Chondrocyte (in vitro differentiated cells): ENCODE results near the gene OR6K3. TPM values are rescaled to one million over a fixed set of nuclear protein-coding genes. Genes with fewer than 3 reads are reported as not detected.
"Not testable (repeated sequence)": the region's sequence is repeated elsewhere in the genome, so short reads cannot be mapped to it uniquely, and the experiment has no call there.

Experiments
- DNase-seq: peaks from one replicate; pipeline ENCODE4 v3.0.0; 2021; ENCODE audit warnings: mixed read lengths, low spot score
- H3K27ac Mint-ChIP-seq: one replicate; pipeline ENCODE4 v1.8.0; 2021; ENCODE audit warnings: mild to moderate bottlenecking, moderate library complexity, mixed read lengths; ENCODE audit not compliant: unreplicated experiment
- H3K27me3 Mint-ChIP-seq: 2 replicates; pipeline ENCODE4 v1.8.0; 2021; ENCODE audit warnings: low read depth, mixed read lengths
- H3K36me3 Mint-ChIP-seq: 2 replicates; pipeline ENCODE4 v1.8.0; 2021; ENCODE audit warnings: low read depth, mixed read lengths
- H3K4me1 Mint-ChIP-seq: 2 replicates; pipeline ENCODE4 v1.8.0; 2021; ENCODE audit warnings: low read depth, mild to moderate bottlenecking, mixed read lengths
- H3K4me3 Mint-ChIP-seq: one replicate; pipeline ENCODE4 v1.8.0; 2021; ENCODE audit warnings: mild to moderate bottlenecking, moderate library complexity, mixed read lengths; ENCODE audit not compliant: unreplicated experiment
- H3K9me3 Mint-ChIP-seq: 2 replicates; pipeline ENCODE4 v1.8.0; 2021; ENCODE audit warnings: low read depth, mixed read lengths
- total RNA-seq: library from RNA; stranded (reverse); gene quantifications from 3 replicates; pipeline ENCODE4 v1.2.1, GENCODE V29; 2021
- TF ChIP-seq, protein P1 (sequence below): fragments of 200-600 bp; sonication (generic); IDR thresholded peaks from 2 replicates; pipeline ENCODE4 v1.5.0; 2021; ENCODE audit warnings: antibody characterized with exemption, mild to moderate bottlenecking, moderate library complexity

The OR6K3 gene
- total RNA-seq, 1 donor from 2014 or later, result not detected

DNA sequence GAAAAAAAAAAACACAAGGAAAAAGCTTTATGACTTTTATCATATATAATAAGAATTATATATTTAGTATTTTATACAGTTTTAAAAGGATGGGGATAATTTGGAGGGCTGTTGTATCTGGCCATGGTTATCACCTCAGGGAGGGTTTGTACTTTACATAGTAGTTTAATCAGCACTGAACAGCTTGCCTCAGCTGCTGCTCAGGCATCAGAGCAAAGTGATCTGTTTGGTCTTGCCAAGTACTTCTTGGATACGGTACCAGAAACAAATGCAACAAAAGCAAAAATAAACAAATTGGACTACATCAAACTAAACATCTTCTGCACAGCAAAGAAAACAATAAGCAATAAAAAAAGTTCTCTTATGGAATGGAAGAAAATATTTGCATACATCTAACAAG is 31.4 kb downstream of the OR6K3 start:
- no peak for DNase-seq
- no peaks in the 10 kb centered on the region for H3K4me1 Mint-ChIP-seq
- peaks cover 3% of the 10 kb centered on the region for H3K27me3 Mint-ChIP-seq
- no peak overlapping the region for H3K27ac Mint-ChIP-seq
- H3K4me3 Mint-ChIP-seq, result no peak overlapping the region
- H3K9me3 Mint-ChIP-seq, result peaks cover 5% of the 10 kb centered on the region
- TF ChIP-seq, protein P1, sequence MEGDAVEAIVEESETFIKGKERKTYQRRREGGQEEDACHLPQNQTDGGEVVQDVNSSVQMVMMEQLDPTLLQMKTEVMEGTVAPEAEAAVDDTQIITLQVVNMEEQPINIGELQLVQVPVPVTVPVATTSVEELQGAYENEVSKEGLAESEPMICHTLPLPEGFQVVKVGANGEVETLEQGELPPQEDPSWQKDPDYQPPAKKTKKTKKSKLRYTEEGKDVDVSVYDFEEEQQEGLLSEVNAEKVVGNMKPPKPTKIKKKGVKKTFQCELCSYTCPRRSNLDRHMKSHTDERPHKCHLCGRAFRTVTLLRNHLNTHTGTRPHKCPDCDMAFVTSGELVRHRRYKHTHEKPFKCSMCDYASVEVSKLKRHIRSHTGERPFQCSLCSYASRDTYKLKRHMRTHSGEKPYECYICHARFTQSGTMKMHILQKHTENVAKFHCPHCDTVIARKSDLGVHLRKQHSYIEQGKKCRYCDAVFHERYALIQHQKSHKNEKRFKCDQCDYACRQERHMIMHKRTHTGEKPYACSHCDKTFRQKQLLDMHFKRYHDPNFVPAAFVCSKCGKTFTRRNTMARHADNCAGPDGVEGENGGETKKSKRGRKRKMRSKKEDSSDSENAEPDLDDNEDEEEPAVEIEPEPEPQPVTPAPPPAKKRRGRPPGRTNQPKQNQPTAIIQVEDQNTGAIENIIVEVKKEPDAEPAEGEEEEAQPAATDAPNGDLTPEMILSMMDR, result no peak
- H3K36me3 Mint-ChIP-seq, result no peaks in the 10 kb centered on the region

DNA sequence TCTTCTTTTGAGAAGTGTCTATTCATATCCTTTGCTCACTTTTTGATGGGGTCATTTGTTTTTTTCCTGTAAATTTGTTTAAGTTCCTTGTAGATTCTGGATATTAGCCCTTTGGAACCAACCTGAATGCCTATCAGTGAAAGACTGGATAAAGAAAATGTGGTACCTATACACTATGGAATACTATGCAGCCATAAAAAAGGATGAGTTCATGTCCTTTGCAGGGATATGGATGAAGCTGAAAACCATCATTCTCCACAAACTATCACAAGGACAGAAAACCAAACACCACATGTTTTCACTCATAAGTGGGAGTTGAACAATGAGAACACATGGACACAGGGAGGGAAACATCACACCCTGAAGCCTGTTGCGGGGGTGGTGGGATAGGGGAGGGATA is 32.2 kb downstream of the OR6K3 start:
- H3K4me3 Mint-ChIP-seq, H3K4me1 Mint-ChIP-seq, DNase-seq, H3K9me3 Mint-ChIP-seq, H3K36me3 Mint-ChIP-seq, H3K27me3 Mint-ChIP-seq, H3K27ac Mint-ChIP-seq: not testable (repeated sequence)

DNA sequence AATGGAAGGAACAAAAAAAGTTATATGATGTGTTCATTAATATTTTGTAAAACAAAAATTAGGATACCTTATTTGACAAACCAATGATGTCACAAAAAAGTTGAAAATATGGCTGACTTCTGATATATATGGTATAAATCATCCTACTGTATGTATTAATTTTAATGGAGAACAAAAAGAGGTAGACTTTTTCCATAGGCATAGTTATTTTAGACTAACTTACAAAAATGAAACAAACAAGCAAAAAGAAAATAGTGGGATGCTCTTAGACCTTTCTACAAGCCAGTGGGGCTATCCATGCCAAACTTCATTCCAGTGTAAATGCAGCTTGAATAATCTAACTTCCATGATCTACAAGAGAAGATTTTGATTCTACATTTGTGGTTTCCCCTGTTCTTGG is 33.5 kb downstream of the OR6K3 start:
- TF ChIP-seq, protein P1, result no peak
- Mint-ChIP-seq H3K36me3 (no peaks in the 10 kb centered on the region), H3K4me3 (no peak overlapping the region), H3K27me3 (peaks cover 5% of the 10 kb centered on the region), H3K27ac (no peak overlapping the region), H3K9me3 (peaks cover 5% of the 10 kb centered on the region), H3K4me1 (no peaks in the 10 kb centered on the region)
- DNase-seq, result no peak

DNA sequence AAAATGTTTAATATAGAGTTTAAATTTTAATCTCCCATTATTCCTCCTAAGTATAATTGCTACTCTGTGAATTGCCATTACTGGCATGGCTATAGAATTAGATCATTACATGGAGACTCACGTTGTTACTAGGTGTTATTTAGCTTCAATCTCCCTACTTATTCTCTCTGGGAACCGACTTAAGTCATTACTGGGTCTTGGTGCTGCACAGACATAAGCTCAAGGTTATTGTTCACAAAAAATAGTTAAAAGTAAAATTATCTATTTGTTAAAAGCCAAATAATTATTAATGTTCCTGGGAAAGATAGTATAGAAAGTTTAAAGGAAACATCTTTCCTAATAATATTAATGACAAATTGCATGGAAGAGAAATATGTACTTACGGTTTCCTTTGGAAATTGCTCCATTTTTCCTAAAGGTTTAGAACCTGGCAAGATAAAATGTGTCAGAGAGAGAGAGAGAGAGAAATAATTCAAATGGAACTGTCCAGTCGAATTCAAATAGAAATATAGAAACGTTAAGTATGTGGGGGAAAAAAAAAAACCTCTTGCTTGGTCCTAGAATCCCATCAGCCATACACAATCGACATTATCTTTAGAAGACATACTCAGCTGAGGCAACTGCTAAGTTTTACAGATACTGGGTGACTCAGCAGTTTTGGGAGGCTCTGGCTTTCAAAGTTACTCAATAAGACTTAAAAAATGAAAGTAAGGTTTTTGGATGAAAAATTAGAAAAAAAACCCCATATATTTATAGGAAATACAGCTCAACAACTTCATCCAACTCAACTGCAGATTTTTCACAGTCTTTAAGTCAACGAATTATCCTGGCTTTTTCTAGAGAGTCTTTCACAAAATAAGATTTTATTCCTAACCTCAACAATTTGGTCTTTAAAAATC is 34.2 kb downstream of the OR6K3 start, which contains the start of gene SPTA1:
TSS of gene SPTA1 (minus strand) at position 605 of the 899 bp plus-strand sequence. CDS start at position 407, 198 bp downstream.
- Mint-ChIP-seq H3K9me3 (peaks cover 5% of the 10 kb centered on the region), H3K36me3 (no peaks in the 10 kb centered on the region), H3K4me1 (no peaks in the 10 kb centered on the region), H3K4me3 (no peak within 1 kb of the TSS), H3K27ac (no peak within 1 kb of the TSS), H3K27me3 (peaks cover 5% of the 10 kb centered on the region)
- no peak for DNase-seq
- TF ChIP-seq, protein P1, result no peak

DNA sequence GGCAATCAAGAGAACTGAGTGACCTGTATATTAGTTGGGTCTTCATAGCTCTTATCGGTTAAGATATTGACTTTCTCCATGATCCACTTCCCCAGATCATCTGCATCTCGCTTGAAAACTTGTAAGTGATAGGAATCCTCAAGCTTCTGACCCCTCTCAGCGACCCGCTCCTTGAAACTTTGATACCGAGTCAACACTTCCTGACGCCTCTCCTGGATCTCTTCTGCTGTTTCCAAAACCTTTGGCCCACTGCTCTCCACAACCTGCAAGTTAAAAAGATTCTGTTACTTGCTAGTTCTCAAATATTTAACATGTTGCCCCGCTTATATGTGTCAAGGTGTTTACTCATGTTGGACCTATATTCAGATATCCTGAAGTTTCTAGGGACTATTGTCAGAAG is 35.4 kb downstream of the OR6K3 start:
- peaks cover 10% of the 10 kb centered on the region for H3K27me3 Mint-ChIP-seq
- no peak overlapping the region for H3K27ac Mint-ChIP-seq
- no peak overlapping the region for H3K4me3 Mint-ChIP-seq
- peaks cover 2% of the 10 kb centered on the region for H3K9me3 Mint-ChIP-seq
- TF ChIP-seq, protein P1, result no peak
- no peaks in the 10 kb centered on the region for H3K36me3 Mint-ChIP-seq
- DNase-seq, result no peak
- H3K4me1 Mint-ChIP-seq, result no peaks in the 10 kb centered on the region
